Stimulated activated CD4-positive, alpha-beta T cell treated with anti-CD3 and anti-CD28 coated beads, Interleukin-1b, Interleukin-23, amount 100 ng/mL, for 24 hours (primary cell): ENCODE data around the gene GEMIN4.
"Not testable (repeated sequence)": the region's sequence is repeated elsewhere in the genome, so short reads cannot be mapped to it uniquely, and the experiment has no call there.

Experiments
- DNase-seq, 4 experiments: peaks; one replicate each; pipeline ENCODE4 v3.0.0-alpha.2; 2020; ENCODE audit warnings: low read depth in 4 of 4, low spot score in 1 of 4

GEMIN4 gene

GRCh38 chr17:781805-782731 is 30.0 kb upstream of the GEMIN4 start, which contains the start of the genes GLOD4 and MRM3:
Gene GLOD4 (minus strand): TSS chr17:782280. CDS start chr17:782255, 25 bp downstream.
Gene MRM3 (plus strand): TSS chr17:782353. CDS start chr17:782379, 26 bp downstream.
- peak; percentile 88 to 92 (median 90) for DNase-seq

- DNase-seq: no peak
Measured at GRCh38 chr17:778096-778495, 26.0 kb upstream of the GEMIN4 start.

- no peak for DNase-seq
Measured at GRCh38 chr17:774313-774584, 22.2 kb upstream of the GEMIN4 start.

- DNase-seq: no peak
Measured at GRCh38 chr17:773467-774312, 21.6 kb upstream of the GEMIN4 start.

- no peak for DNase-seq
Measured at GRCh38 chr17:773016-773415, 21.0 kb upstream of the GEMIN4 start.

- DNase-seq: no peak
Measured at GRCh38 chr17:767076-767475, 15.0 kb upstream of the GEMIN4 start.

- DNase-seq: no peak
Measured at GRCh38 chr17:760371-760770, 8.3 kb upstream of the GEMIN4 start.

GRCh38 chr17:759964-760363 is 7.9 kb upstream of the GEMIN4 start:
- DNase-seq: no peak

- DNase-seq: not testable (repeated sequence)
Measured at GRCh38 chr17:756010-756567, 4.0 kb upstream of the GEMIN4 start.

GRCh38 chr17:755319-755961 is 3.4 kb upstream of the GEMIN4 start:
- DNase-seq: not testable (repeated sequence)

- DNase-seq: no peak
Measured at GRCh38 chr17:753418-753817, 1.4 kb upstream of the GEMIN4 start.

- DNase-seq: no peak
Measured at GRCh38 chr17:752620-753219, 656 bp upstream of the GEMIN4 start.

GRCh38 chr17:751269-752001 is 629 bp downstream of the GEMIN4 start:
- DNase-seq: peak in 1 of 4 experiments; percentile 31

- DNase-seq: no peak
Measured at GRCh38 chr17:750431-751037, 1.5 kb downstream of the GEMIN4 start.

GRCh38 chr17:749359-749758 is 2.7 kb downstream of the GEMIN4 start:
- not testable (repeated sequence) for DNase-seq

GRCh38 chr17:748604-749003 is 3.5 kb downstream of the GEMIN4 start:
- DNase-seq: not testable (repeated sequence)

GRCh38 chr17:746783-747629 is 5.1 kb downstream of the GEMIN4 start:
- DNase-seq: no peak

GRCh38 chr17:746181-746580 is 5.9 kb downstream of the GEMIN4 start:
- DNase-seq: no peak

GRCh38 chr17:745406-745805 is 6.7 kb downstream of the GEMIN4 start:
- no peak for DNase-seq
